LNCaP clone FGC (cell line): Measurements from ENCODE around the gene MYO9B.

Experiments used
- DNase-seq: peaks from one replicate; pipeline ENCODE4 v3.0.0-alpha.2; 2011; ENCODE audit warnings: low read depth
- H3K4me3 ChIP-seq: 2 replicates; pipeline ENCODE4 v1.5.1; 2011; ENCODE audit warnings: mild to moderate bottlenecking, low read depth, low read length, control low read depth
- CTCF ChIP-seq: IDR thresholded peaks from 2 replicates; pipeline ENCODE4 v1.5.1; 2012; ENCODE audit warnings: mild to moderate bottlenecking; ENCODE audit not compliant: control insufficient read depth, insufficient read depth; ENCODE audit errors: extremely low read depth

MYO9B gene

GRCh38 chr19:17254636-17255035 lies 179.1 kb downstream of the MYO9B start:
- no peak for DNase-seq
- H3K4me3 ChIP-seq = no peak overlapping the region
- no peak for TF ChIP-seq CTCF

- TF ChIP-seq CTCF = no peak
- no peak overlapping the region for H3K4me3 ChIP-seq
- DNase-seq = no peak
These were observed 179.6 kb downstream of the MYO9B start for GRCh38 chr19:17255150-17255621.

GRCh38 chr19:17256130-17256529 lies 180.6 kb downstream of the MYO9B start:
- no peak overlapping the region for H3K4me3 ChIP-seq
- TF ChIP-seq CTCF = no peak
- no peak for DNase-seq

GRCh38 chr19:17259118-17259780 lies 183.7 kb downstream of the MYO9B start:
- DNase-seq = no peak
- no peak for TF ChIP-seq CTCF
- H3K4me3 ChIP-seq = no peak overlapping the region

- no peak for DNase-seq
- H3K4me3 ChIP-seq = no peak overlapping the region
- no peak for TF ChIP-seq CTCF
These were observed 184.4 kb downstream of the MYO9B start for GRCh38 chr19:17259934-17260333.

- no peak overlapping the region for H3K4me3 ChIP-seq
- DNase-seq = peak; percentile 58
- TF ChIP-seq CTCF = peak; percentile 88
These were observed 185.3 kb downstream of the MYO9B start for GRCh38 chr19:17260842-17261325.

GRCh38 chr19:17262557-17262956 lies 187.0 kb downstream of the MYO9B start:
- H3K4me3 ChIP-seq = no peak overlapping the region
- no peak for DNase-seq
- TF ChIP-seq CTCF = no peak
